ENCODE results near the gene SHOC1.
"Not testable (repeated sequence)": the region's sequence is repeated elsewhere in the genome, so short reads cannot be mapped to it uniquely, and the experiment has no call there.

Gene SHOC1

GRCh38 chr9:111825468-111826145, 30.9 kb upstream of the SHOC1 start:
- ChIA-PET POLR2A (no interaction called here), CTCF (interaction anchor here (1.0 kb wide), 1 partner anchor 21 kb away, joined by 3 read pairs; no protein-coding TSS in a partner anchor)
- no peak for DNase-seq (ENCODE audit: extremely low spot score)
- no peak for TF ChIP-seq CTCF (IDR thresholded peaks at IDR 0.05; ENCODE audit: control extremely low read depth, extremely low read depth, low read depth, missing control alignments)

GRCh38 chr9:111821006-111821528, 26.3 kb upstream of the SHOC1 start:
- ChIA-PET POLR2A (interaction anchor here (0.6 kb wide), 1 partner anchor 240 kb away, joined by 3 read pairs; no protein-coding TSS in a partner anchor), CTCF (interaction anchor here (1.2 to 1.9 kb wide), 5 partner anchors 11 to 49 kb away, joined by 3 to 6 read pairs (median 4); no protein-coding TSS in a partner anchor)
- DNase-seq (ENCODE audit: extremely low spot score) = no peak
- TF ChIP-seq CTCF (IDR thresholded peaks at IDR 0.05; ENCODE audit: control extremely low read depth, extremely low read depth, low read depth, missing control alignments) = no peak

GRCh38 chr9:111819360-111819759, 24.6 kb upstream of the SHOC1 start:
- CTCF ChIA-PET = interaction anchor here (0.9 kb wide), 1 partner anchor 13 kb away, joined by 3 read pairs; no protein-coding TSS in a partner anchor
- DNase-seq (ENCODE audit: extremely low spot score) = no peak
- POLR2A ChIA-PET = interaction anchor here (0.6 kb wide), 1 partner anchor 95 kb away, joined by 3 read pairs; no protein-coding TSS in a partner anchor
- no peak for TF ChIP-seq CTCF (IDR thresholded peaks at IDR 0.05; ENCODE audit: control extremely low read depth, extremely low read depth, low read depth, missing control alignments)

- CTCF ChIA-PET = interaction anchor here (1.0 to 2.1 kb wide), 2 partner anchors 10 to 18 kb away, joined by 3 to 7 read pairs; no protein-coding TSS in a partner anchor
- no peak for DNase-seq (ENCODE audit: extremely low spot score)
- no peak for TF ChIP-seq CTCF (IDR thresholded peaks at IDR 0.05; ENCODE audit: control extremely low read depth, extremely low read depth, low read depth, missing control alignments)
- POLR2A ChIA-PET = no interaction called here
Measured at GRCh38 chr9:111815285-111816070, 20.7 kb upstream of the SHOC1 start.

- ChIA-PET POLR2A (no interaction called here), CTCF (no interaction called here)
- no peak for TF ChIP-seq CTCF (IDR thresholded peaks at IDR 0.05; ENCODE audit: control extremely low read depth, extremely low read depth, low read depth, missing control alignments)
- no peak for DNase-seq (ENCODE audit: extremely low spot score)
Measured at GRCh38 chr9:111812337-111812736, 17.6 kb upstream of the SHOC1 start.

- DNase-seq (ENCODE audit: extremely low spot score) = no peak
- TF ChIP-seq CTCF (IDR thresholded peaks at IDR 0.05; ENCODE audit: control extremely low read depth, extremely low read depth, low read depth, missing control alignments) = no peak
- CTCF ChIA-PET = interaction anchor here (1.4 kb wide), 1 partner anchor 26 kb away, joined by 3 read pairs; no protein-coding TSS in a partner anchor
- POLR2A ChIA-PET = interaction anchor here (0.5 kb wide), 1 partner anchor 147 kb away, joined by 4 read pairs; no protein-coding TSS in a partner anchor
Measured at GRCh38 chr9:111810908-111811307, 16.2 kb upstream of the SHOC1 start.

- POLR2A ChIA-PET = interaction anchor here (0.5 kb wide), 1 partner anchor 147 kb away, joined by 4 read pairs; no protein-coding TSS in a partner anchor
- CTCF ChIA-PET = interaction anchor here (1.0 to 1.4 kb wide), 2 partner anchors 11 to 26 kb away, joined by 3 read pairs; no protein-coding TSS in a partner anchor
- not testable (repeated sequence) for DNase-seq (ENCODE audit: extremely low spot score)
Measured at GRCh38 chr9:111810415-111810814, 15.7 kb upstream of the SHOC1 start.
